GM03348 (cell line): ENCODE data around the gene HERPUD2.
A peak's percentile ranks its signal among the peaks of the same experiment; 100 is the strongest.
"Not testable (repeated sequence)": the region's sequence is repeated elsewhere in the genome, so short reads cannot be mapped to it uniquely, and the experiment has no call there.

ENCODE experiments used
- DNase-seq: peaks from one replicate; pipeline ENCODE4 v3.0.0; 2012; ENCODE audit warnings: low spot score

HERPUD2 gene

DNA sequence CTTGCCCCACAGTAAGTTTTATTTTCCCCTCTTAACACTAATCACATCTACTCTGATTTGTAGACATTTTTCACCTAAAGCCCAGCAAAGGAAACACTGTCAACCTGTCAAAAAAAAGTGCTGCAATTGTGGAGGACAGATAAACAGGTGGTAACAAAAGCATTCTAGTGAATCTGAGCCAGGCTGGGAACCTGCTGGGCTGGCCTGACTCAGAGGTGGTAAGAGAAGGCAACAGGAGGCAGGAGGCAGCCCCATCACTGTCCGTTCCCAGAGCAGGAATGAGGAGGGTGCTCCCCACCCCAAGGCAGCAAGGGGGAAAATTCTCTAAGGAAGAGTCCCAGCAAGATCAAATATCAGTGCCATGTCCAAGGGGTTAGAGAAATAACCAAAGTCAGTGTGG is 19.5 kb upstream of the HERPUD2 start:
- no peak for DNase-seq

DNA sequence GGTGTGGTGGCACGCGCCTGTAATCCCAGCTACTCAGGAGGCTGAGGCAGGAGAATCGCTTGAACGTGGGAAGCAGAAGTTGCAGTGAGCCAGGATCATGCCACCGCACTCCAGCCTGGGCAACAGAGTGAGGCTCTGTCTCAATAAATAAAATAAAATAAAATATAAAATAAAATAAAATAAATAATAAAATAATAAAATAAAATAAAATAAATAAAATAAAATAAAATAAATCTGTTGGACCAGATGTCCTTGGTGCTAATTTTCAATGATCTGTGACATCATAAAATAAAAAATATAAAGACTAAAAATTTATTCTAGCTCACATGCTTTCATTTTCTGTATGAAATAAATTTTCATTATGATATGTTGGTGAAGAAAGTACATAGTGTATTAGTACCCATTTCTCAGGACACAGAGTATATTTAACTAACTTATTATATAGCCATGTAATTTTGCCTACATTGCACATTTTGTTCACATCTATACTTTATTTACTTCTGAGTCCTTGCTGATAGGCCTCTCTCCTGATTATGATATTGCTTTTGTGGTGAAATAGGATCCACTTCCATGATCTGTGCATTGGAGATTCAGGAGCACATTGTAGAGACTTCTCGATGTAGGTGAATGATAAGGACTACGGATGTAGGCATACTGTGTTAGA is 17.8 kb upstream of the HERPUD2 start:
- DNase-seq = no peak

DNA sequence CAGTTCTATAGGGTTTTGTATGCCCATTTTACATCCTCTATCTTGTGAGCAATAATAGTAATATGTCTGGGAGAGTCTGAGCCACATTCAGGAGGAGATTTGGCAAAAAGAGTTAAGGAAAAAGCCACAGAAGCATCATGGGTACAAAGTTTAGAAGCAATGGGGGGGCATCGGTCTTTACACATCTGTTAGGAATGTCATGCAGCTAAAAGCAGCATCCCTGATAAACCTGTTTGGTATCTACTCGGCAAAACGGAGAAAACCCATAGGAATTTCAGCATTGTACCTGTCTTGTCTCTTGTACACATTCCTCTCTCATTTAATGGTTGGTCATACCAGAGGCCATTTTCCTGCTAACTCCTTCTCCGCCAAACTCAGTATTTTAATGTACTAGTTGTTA is 12.5 kb upstream of the HERPUD2 start:
- peak; percentile 18 for DNase-seq

GRCh38 chr7:35705932-35706461 is 11.1 kb upstream of the HERPUD2 start:
- no peak for DNase-seq

DNA sequence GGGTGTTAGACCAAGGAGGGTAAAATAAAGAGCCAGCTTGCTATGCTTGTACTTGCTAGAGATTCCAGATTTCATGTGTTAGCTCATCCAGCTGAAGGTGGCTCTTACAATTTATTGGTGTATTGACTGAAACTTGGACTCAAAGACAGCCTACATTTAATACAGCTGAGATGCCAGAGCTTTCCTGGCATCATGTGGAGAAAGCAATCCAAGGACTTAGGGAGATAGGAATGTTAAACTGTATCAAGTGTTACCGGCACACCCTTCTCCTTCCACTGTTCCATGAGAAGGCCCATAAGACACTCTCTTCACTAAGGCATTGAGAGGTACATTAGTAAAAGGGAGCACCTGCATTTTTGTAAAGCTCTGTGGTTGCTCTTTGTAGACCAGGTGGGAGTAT is 9.3 kb upstream of the HERPUD2 start:
- DNase-seq = no peak

- DNase-seq = no peak
These were observed 7.6 kb upstream of the HERPUD2 start for GRCh38 chr7:35702541-35702940.

DNA sequence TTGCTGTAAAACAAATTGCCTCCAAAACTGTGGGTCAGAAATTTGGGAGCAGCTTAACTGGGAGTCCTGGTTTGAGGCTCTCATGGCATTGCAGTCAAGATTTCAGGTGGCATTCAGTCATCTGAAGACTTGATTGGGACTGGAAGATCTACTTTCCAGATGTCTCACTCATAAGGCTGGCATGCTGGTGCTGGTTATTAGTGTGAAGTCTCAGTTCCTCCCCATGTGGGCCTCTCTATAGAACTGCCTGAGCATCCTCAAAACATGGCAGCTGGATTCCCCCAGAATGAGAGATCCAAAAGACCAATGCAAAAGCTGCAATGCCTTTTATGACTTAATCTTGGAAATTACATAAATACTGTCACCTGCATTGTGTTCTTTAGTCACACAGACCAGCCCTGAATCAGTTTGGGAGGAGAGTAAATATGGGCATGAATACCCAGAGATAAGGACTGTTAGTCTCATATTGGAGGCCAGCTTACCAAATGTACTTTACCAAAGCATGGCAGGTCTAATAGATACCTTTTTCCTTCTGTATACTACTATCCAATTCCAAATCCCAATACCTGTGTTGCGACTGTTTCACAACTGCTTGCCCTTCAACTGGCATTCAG is 6.5 kb upstream of the HERPUD2 start:
- DNase-seq = no peak

DNA sequence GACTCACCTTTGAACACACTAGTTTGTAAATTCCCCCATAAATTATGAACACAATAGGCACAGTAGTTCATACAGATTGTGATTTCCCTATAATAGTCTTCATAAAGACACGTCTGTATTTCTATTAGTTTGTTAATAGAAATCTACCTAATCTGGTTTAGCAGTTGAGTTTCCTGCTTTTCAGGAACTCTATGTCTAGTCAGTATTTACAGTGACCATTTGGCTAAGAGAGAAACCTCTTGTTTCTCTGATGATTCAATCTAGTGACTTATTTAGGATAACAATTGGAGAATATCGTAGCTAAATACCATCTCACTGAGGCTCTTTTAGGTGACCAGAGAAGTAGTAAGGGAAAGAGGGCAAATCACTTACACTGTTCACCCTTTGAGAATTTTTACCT is 5.9 kb upstream of the HERPUD2 start:
- no peak for DNase-seq

DNA sequence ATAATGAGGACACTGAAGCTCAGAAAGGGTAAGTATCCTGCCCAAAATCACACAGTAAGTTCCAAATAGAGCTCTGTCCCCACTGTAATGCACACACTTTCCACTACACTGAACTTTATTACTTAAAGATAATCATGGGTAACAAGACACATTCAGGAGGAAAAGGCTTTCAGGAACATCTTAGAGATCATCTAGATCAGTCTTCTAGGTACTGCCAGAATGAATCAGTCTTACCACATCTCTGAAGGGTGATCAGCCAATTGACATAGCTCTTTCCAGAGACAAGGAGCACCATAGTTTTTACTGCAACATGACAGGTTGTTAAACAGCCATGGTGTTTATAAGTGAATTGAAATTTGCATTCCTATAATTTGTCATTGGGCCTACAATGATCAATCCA is 5.4 kb upstream of the HERPUD2 start:
- DNase-seq = no peak

GRCh38 chr7:35699796-35700305 is 4.9 kb upstream of the HERPUD2 start:
- DNase-seq = no peak

DNA sequence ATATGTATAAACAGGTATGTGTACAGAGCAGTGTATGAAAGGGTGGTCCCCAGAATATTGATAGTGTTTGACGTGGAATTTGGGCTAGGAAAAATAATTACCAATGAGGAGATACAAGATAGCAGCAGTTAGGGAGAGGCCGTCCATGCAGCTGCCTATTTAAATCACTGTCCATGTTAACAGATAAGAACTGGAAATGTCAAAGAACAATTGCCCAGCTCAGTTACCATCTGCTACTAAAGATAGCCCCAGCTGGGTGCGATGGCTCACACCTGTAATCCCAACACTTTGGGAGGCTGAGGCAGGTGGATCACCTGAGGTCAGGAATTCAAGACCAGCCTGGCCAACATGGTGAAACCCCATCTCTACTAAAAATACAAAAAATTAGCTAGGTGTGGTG is 3.4 kb upstream of the HERPUD2 start:
- DNase-seq = not testable (repeated sequence)

GRCh38 chr7:35697414-35698175 is 2.7 kb upstream of the HERPUD2 start:
- peak; percentile 56 for DNase-seq

DNA sequence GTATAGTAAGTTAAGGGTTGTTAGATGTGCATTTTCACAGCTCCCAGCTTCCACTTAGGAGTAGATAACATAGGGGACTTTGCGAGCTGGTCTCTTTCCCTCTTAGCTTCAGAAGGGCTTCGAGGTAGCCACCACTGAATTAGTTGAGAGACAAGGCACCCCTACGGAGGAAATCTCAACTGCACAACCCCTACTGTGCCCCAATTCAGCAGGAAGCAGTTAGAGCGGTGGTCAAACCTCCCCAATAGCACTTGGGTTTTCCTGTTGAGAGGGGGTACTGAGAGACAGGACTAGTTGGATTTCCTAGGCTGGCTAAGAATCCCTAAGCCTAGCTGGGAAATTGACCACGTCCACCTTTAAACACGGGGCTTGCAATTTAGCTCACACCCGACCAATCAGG is 1.1 kb upstream of the HERPUD2 start:
- no peak for DNase-seq

- no peak for DNase-seq
These were observed 527 bp upstream of the HERPUD2 start for GRCh38 chr7:35695473-35695850.

- peak; percentile 52 for DNase-seq
These were observed 663 bp downstream of the HERPUD2 start for GRCh38 chr7:35694161-35694783.

- DNase-seq = no peak
These were observed 3.1 kb downstream of the HERPUD2 start for GRCh38 chr7:35691827-35692307.

- no peak for DNase-seq
These were observed 3.6 kb downstream of the HERPUD2 start for GRCh38 chr7:35691366-35691765.

- not testable (repeated sequence) for DNase-seq
These were observed 4.3 kb downstream of the HERPUD2 start for GRCh38 chr7:35690614-35691013.

- DNase-seq = no peak
These were observed 9.2 kb downstream of the HERPUD2 start for GRCh38 chr7:35685781-35686180.

DNA sequence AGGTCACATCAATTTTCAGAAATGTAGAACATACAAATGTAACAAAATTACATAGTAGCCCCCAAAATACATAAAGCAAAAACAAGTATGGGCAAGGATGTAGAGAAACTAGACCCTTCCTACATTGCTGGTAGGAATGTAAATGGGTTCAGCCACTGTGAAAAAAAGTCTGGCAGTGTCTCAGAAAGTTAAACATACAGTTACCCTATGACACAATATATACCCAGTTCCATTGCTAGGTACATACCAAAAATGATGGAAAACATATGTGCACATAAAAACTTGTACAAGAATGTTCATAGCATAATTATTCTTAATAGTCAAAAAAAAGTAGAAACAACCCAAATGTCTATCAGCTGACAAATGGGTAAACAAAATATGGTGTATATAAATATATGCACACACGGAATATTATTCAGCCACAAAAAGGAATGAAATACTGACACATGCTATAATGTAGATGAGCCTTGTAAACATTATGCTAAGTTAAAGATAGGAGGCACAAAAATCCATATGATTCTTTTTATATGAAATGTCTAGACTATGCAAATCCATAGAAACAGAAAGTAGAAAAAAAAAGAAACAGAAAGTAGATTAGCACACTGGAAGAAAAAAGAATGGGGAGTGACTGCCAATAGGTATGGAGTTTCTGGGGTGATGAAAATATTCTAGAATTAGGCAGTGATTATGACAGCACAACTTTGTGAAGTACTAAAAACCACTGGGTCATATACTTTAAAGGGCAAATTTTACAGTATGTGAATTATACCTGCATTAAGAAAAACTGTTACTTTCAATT is 13.5 kb downstream of the HERPUD2 start:
- no peak for DNase-seq

GRCh38 chr7:35680403-35681013 is 14.4 kb downstream of the HERPUD2 start:
- no peak for DNase-seq
